Transverse colon (tissue), 4 donors: ENCODE data around the gene CMTR1. TPM values are rescaled to one million over a fixed set of nuclear protein-coding genes. Genes with fewer than 3 reads are reported as not detected.

ENCODE experiments used
- DNase-seq: peaks from one replicate; pipeline ENCODE4 v3.0.0-alpha.2; 2019
- H3K27ac ChIP-seq, 4 donors: fragments of 200-600 bp; sonication (generic); 2 replicates each; pipeline ENCODE4 v1.5.1; 2016 to 2018; ENCODE audit warnings: inconsistent platforms in 4 of 4
- H3K27me3 ChIP-seq: fragments of 200-600 bp; sonication (generic); 2 replicates; pipeline ENCODE4 v1.5.1; 2017; ENCODE audit warnings: inconsistent platforms
- H3K36me3 ChIP-seq, 4 donors: fragments of 200-600 bp; sonication (generic); 2 replicates each; pipeline ENCODE4 v1.5.1; 2017 to 2019; ENCODE audit warnings: inconsistent platforms in 4 of 4
- H3K4me1 ChIP-seq, 4 donors: fragments of 200-600 bp; sonication (generic); 2 replicates each; pipeline ENCODE4 v1.5.1; 2017 to 2020; ENCODE audit warnings: inconsistent platforms in 4 of 4
- H3K4me3 ChIP-seq, 4 donors: fragments of 200-600 bp; sonication (generic); 1 replicate in 1 of 4; 2 replicates in 3 of 4; pipeline versions ENCODE4 v1.5.1 to v1.6.1; 2017 to 2019; ENCODE audit warnings: inconsistent platforms in 4 of 4
- H3K9me3 ChIP-seq, 2 donors: fragments of 200-600 bp; sonication (generic); 2 replicates each; pipeline ENCODE4 v1.5.1; 2017 to 2019; ENCODE audit warnings: inconsistent platforms in 2 of 2
- EP300 ChIP-seq: sonication (generic); formaldehyde crosslinking; IDR thresholded peaks from one replicate; pipeline ENCODE4 v1.6.1; 2017; ENCODE audit warnings: antibody characterized with exemption, low read depth
- POLR2A ChIP-seq: fragments of 450-650 bp; IDR thresholded peaks from one replicate; pipeline ENCODE4 v1.6.1; 2016; ENCODE audit warnings: antibody characterized with exemption, mild to moderate bottlenecking, moderate library complexity
- POLR2AphosphoS5 ChIP-seq, 3 donors: sonication (generic); formaldehyde crosslinking; IDR thresholded peaks; one replicate each; pipeline ENCODE4 v1.6.1; 2016; ENCODE audit warnings: antibody characterized with exemption in 3 of 3
- WGBS, 2 donors: methylation state at CpG; one replicate each; pipeline ENCODE4 v1.1.5; 2018; ENCODE audit warnings: low coverage in 1 of 2; 5-methylcytosine and 5-hydroxymethylcytosine counted together
- in situ Hi-C, 4 donors: fragments of 200-750 bp; cut with MboI; loops; one replicate each; pipeline versions ENCODE4 v1.15.0 to v1.15.1; 2017; ENCODE audit warnings: low sequenced_read_pairs in 3 of 4, low pct_ligation_motif_present in 1 of 4, low pct_unique_long_range_greater_than_20kb in 1 of 4
- intact Hi-C: fragments of 100-400 bp; cut with DNase I; formaldehyde crosslinking; loops from one replicate; pipeline ENCODE4 v1.15.1; 2023; ENCODE audit warnings: low total_unique reads
- total RNA-seq, 4 donors: library from RNA; depleted of rRNA; stranded (reverse); fragments of >200 nt; gene quantifications; one replicate each; pipeline ENCODE4 v1.1.0, GENCODE V29; 2016
- TF ChIP-seq, protein P1 (sequence below), 5 experiments: fragments of 200-600 bp in 3 of 5; fragments of 450-650 bp in 2 of 5; sonication (generic) in 3 of 5; IDR thresholded peaks; 1 replicate in 2 of 5; 2 replicates in 3 of 5; pipeline ENCODE4 v1.5.1; 2016 to 2017; ENCODE audit warnings: antibody characterized with exemption in 5 of 5, inconsistent platforms in 3 of 5, mild to moderate bottlenecking in 2 of 5, moderate library complexity in 1 of 5

Gene CMTR1
- total RNA-seq, 4 donors from 2014 or later = 16.5 to 40.6 (median 24.9) TPM

DNA sequence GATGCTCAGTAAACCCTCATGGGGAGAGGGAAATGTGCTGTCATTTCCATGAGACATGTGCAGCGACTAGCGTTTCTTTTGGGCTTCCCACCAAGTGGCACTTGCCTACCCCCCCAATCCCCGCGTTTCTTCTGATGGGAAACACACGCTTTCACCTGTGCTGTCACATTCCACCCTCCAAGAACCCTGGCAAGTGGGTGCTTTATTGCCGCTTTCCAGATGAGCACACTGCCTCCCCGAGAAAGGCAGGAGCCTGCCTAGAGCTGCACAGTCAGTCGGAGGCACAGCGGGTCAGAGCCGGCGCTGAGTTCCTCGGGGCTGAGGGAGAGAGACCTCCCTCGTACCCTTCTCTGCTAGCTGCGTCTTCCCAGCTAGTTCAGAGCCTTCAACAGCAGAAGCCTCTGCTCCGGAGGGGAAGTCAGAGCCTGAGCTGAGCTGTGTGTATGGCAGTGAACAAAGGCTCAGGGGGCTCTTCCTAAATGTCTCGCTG, 78.9 kb downstream of the CMTR1 start:
- TF ChIP-seq POLR2AphosphoS5 (IDR thresholded peaks at IDR 0.05) (no peak), POLR2A (no peak), EP300 (no peak)
- TF ChIP-seq, protein P1, sequence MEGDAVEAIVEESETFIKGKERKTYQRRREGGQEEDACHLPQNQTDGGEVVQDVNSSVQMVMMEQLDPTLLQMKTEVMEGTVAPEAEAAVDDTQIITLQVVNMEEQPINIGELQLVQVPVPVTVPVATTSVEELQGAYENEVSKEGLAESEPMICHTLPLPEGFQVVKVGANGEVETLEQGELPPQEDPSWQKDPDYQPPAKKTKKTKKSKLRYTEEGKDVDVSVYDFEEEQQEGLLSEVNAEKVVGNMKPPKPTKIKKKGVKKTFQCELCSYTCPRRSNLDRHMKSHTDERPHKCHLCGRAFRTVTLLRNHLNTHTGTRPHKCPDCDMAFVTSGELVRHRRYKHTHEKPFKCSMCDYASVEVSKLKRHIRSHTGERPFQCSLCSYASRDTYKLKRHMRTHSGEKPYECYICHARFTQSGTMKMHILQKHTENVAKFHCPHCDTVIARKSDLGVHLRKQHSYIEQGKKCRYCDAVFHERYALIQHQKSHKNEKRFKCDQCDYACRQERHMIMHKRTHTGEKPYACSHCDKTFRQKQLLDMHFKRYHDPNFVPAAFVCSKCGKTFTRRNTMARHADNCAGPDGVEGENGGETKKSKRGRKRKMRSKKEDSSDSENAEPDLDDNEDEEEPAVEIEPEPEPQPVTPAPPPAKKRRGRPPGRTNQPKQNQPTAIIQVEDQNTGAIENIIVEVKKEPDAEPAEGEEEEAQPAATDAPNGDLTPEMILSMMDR (IDR thresholded peaks at IDR 0.05) = no peak
- Histone ChIP-seq H3K27ac (no peak overlapping the region), H3K36me3 (no peaks in the 10 kb centered on the region), H3K4me1 (peaks cover 0 to 12% (median 8%) of the 10 kb centered on the region in 4 donors), H3K4me3 (no peak overlapping the region), H3K9me3 (no peaks in the 10 kb centered on the region), H3K27me3 (peaks cover 18% of the 10 kb centered on the region)
- in situ Hi-C loops (no loop called here), intact Hi-C loops (no loop called here)
- no peak for DNase-seq
- WGBS, 2 donors = 85% methylated on average over 16 of the region's 16 CpGs; no CpG with 5 or more reads in 1 of the 2 donors

DNA sequence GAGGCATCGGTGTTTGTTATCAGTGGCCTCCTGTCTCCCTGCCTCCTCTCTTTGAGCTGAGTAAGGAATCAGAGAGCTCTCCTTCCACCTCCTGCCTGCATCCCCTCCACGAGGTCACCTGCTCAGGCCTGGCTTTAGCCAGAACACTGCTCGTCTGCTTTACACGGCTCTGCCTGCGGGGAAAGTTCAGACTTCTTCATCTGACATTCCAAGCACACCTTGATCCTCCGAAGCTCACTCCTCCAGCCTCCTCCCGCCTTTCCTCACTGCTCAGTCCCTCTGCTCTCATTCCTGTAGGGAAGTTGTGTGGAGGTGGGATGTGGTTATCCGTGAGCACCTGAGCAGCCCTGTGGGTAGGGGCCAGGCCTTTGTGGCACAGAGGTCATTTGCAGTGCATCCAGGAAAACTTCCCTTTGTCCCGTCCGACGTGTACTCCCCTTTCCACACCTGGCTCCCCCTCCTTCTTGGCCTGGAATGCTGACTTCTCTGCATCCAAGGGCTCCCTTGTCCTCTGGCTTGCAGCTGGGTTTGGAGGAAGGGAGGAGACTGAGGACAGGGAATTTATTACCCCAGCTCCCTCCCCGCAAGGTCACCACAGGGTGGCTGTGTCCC, 79.5 kb downstream of the CMTR1 start:
- 61 to 65% methylated on average over 5 to 12 of the region's 12 CpGs for WGBS, 2 donors
- in situ Hi-C loops (no loop called here), intact Hi-C loops (no loop called here)
- Histone ChIP-seq H3K27me3 (peaks cover 18% of the 10 kb centered on the region), H3K27ac (no peak overlapping the region), H3K4me3 (no peak overlapping the region), H3K9me3 (no peaks in the 10 kb centered on the region), H3K4me1 (peaks cover 0 to 12% (median 8%) of the 10 kb centered on the region in 4 donors), H3K36me3 (no peaks in the 10 kb centered on the region)
- no peak for TF ChIP-seq EP300
- TF ChIP-seq POLR2AphosphoS5 (IDR thresholded peaks at IDR 0.05) = no peak
- TF ChIP-seq POLR2A = no peak
- TF ChIP-seq, protein P1 (IDR thresholded peaks at IDR 0.05) = no peak
- no peak for DNase-seq

DNA sequence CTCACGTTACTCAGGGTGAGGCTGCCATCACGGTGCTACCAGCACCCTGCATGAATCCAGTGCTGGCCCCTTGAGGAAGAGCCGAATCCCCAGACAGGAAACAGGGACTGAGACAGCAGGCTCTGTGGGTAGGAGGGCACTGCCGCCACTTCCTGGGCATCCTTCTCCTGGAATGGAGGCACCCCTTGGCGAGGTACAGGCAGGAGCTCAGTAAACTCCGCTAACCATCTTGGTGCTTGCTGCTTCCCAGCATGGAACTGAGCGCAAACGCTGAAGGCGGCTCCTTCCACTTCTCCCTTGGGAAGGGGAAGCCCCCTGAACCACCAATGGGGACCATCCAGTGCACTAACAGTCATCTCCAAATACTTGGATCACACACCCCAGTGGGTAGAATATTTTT, 80.1 kb downstream of the CMTR1 start:
- Histone ChIP-seq H3K27ac (no peak overlapping the region), H3K9me3 (no peaks in the 10 kb centered on the region), H3K4me3 (no peak overlapping the region), H3K36me3 (no peaks in the 10 kb centered on the region), H3K27me3 (peaks cover 18% of the 10 kb centered on the region), H3K4me1 (peaks cover 0 to 12% (median 8%) of the 10 kb centered on the region in 4 donors)
- intact Hi-C loops (no loop called here), in situ Hi-C loops (no loop called here)
- DNase-seq = no peak
- 68% methylated on average over 8 of the region's 9 CpGs; no CpG with 5 or more reads in 1 of the 2 donors for WGBS, 2 donors
- no peak for TF ChIP-seq EP300
- no peak for TF ChIP-seq POLR2A
- TF ChIP-seq, protein P1 (IDR thresholded peaks at IDR 0.05) = no peak
- TF ChIP-seq POLR2AphosphoS5 (IDR thresholded peaks at IDR 0.05) = no peak

DNA sequence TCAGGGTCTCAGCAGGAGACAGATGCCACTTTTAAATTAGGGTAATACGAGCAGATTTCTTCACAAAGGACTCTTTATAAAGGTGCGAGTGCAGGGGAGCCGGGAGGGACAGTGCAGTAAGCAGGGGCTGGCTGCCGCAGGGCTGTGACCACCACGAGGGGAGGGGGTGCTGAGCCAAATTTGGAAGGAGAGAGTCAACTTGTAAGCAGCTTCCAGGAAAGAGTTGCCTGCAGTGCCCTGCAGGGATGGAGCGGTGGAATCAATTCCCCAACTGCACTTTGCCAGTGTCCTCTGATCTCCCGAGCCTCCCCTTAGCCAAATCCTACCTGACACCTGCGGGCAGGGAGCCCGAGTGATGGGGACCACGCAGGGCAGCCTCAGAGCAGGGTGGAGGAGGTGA, 80.6 kb downstream of the CMTR1 start:
- 58 to 64% methylated on average over 2 to 10 of the region's 10 CpGs for WGBS, 2 donors
- in situ Hi-C loops (no loop called here), intact Hi-C loops (no loop called here)
- H3K4me3 ChIP-seq = no peak overlapping the region
- H3K27me3 ChIP-seq = peaks cover 18% of the 10 kb centered on the region
- H3K9me3 ChIP-seq = no peaks in the 10 kb centered on the region
- H3K27ac ChIP-seq = no peak overlapping the region
- H3K36me3 ChIP-seq = no peaks in the 10 kb centered on the region
- no peak for DNase-seq
- H3K4me1 ChIP-seq = peaks cover 0 to 12% (median 8%) of the 10 kb centered on the region in 4 donors
- TF ChIP-seq, protein P1 (IDR thresholded peaks at IDR 0.05) = no peak
- TF ChIP-seq POLR2A (no peak), POLR2AphosphoS5 (IDR thresholded peaks at IDR 0.05) (no peak), EP300 (no peak)
